ENCODE results near the gene ZNF407. TPM values are rescaled to one million over a fixed set of nuclear protein-coding genes. Genes with fewer than 3 reads are reported as not detected.

The ZNF407 gene
- total and polyA plus RNA-seq, 2 of the 13 experiments (the other 11 are each of a cell fraction or from before 2014, with no cell fraction given): 2.3 to 8.7 TPM

- Histone ChIP-seq H3K4me3 (replicated peaks in 1 of 3; ENCODE audit: insufficient read depth in 1 of 3, low read depth in 2 of 3, low read length in 3 of 3) (no peak overlapping the region), H3K4me2 (ENCODE audit: low read depth, low read length) (peak overlapping the region; percentile 31; the same call in 1 of the 2 replicates), H2AFZ (ENCODE audit: low read length) (no peak overlapping the region), H3K27me3 (ENCODE audit: control insufficient read depth in 1 of 2, insufficient read depth in 2 of 2, low read length in 2 of 2) (no peaks in the 10 kb centered on the region), H3K79me2 (ENCODE audit: insufficient read depth, low read length) (no peaks in the 10 kb centered on the region), H3K9me3 (ENCODE audit: low read length) (no peaks in the 10 kb centered on the region), H4K20me1 (ENCODE audit: insufficient read depth, low read length) (no peaks in the 10 kb centered on the region), H3K27ac (ENCODE audit: extremely low read length, insufficient read depth, low read length) (peak overlapping the region; percentile 59), H3K9ac (ENCODE audit: insufficient read depth, low read depth, low read length) (no peak overlapping the region), H3K36me3 (replicated peaks in 1 of 2; ENCODE audit: control insufficient read depth in 1 of 2, insufficient read depth in 2 of 2, low read length in 2 of 2) (no peaks in the 10 kb centered on the region), H3K4me1 (ENCODE audit: insufficient read depth, low read length) (peaks cover 45% of the 10 kb centered on the region)
- in situ Hi-C loops (cut with HindIII; ENCODE audit: extremely low pct_ligation_motif_present, low pct_unique_long_range_greater_than_20kb): no loop called here
- DNase-seq (ENCODE audit: low spot score) (peak; percentile 14), FAIRE-seq (no peak), ATAC-seq (peak; percentile 34)
- ChIA-PET POLR2A (no interaction called here), CTCF (ENCODE audit: low intra/inter-chr PET ratio, low total read pairs) (no interaction called here)
- BruUV-seq (replicated peaks): no TSS peak
- 53% methylated on average over 2 of the region's 2 CpGs for WGBS (ENCODE audit: low lambda C conversion rate)
- intact Hi-C loops (cut with micrococcal nuclease; ENCODE audit: unreplicated experiment): no loop called here
- no peak for TF ChIP-seq MXD4 (CRISPR knock-in tag; IDR thresholded peaks at IDR 0.05)
- TF ChIP-seq, protein P1, sequence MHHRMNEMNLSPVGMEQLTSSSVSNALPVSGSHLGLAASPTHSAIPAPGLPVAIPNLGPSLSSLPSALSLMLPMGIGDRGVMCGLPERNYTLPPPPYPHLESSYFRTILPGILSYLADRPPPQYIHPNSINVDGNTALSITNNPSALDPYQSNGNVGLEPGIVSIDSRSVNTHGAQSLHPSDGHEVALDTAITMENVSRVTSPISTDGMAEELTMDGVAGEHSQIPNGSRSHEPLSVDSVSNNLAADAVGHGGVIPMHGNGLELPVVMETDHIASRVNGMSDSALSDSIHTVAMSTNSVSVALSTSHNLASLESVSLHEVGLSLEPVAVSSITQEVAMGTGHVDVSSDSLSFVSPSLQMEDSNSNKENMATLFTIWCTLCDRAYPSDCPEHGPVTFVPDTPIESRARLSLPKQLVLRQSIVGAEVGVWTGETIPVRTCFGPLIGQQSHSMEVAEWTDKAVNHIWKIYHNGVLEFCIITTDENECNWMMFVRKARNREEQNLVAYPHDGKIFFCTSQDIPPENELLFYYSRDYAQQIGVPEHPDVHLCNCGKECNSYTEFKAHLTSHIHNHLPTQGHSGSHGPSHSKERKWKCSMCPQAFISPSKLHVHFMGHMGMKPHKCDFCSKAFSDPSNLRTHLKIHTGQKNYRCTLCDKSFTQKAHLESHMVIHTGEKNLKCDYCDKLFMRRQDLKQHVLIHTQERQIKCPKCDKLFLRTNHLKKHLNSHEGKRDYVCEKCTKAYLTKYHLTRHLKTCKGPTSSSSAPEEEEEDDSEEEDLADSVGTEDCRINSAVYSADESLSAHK (CRISPR knock-in tag; IDR thresholded peaks at IDR 0.05; ENCODE audit: borderline replicate concordance): no peak
- no peak for TF ChIP-seq GTF2F1 (IDR thresholded peaks at IDR 0.05; ENCODE audit: low read length)
- TF ChIP-seq GATAD2A (CRISPR knock-in tag; IDR thresholded peaks at IDR 0.05): no peak
- TF ChIP-seq SOX5 (CRISPR knock-in tag; IDR thresholded peaks at IDR 0.05; ENCODE audit: borderline replicate concordance): no peak
- TF ChIP-seq ZMYM3 (CRISPR knock-in tag; IDR thresholded peaks at IDR 0.05): peak; percentile 38; the same call in 1 of the 2 replicates
- TF ChIP-seq ZNF24 (IDR thresholded peaks at IDR 0.05): no peak
- peak; percentile 59 for TF ChIP-seq FOSL2 (CRISPR knock-in tag; IDR thresholded peaks at IDR 0.05)
- no peak for TF ChIP-seq CENPT (CRISPR knock-in tag; IDR thresholded peaks at IDR 0.05; ENCODE audit: low read depth)
- TF ChIP-seq ZNF136 (CRISPR knock-in tag; IDR thresholded peaks at IDR 0.05; ENCODE audit: low read depth): no peak
- TF ChIP-seq SALL1 (CRISPR knock-in tag; IDR thresholded peaks at IDR 0.05): peak; percentile 84
- TF ChIP-seq ZNF567 (CRISPR knock-in tag; IDR thresholded peaks at IDR 0.05; ENCODE audit: borderline replicate concordance): no peak
- TF ChIP-seq TCF12 (IDR thresholded peaks at IDR 0.05): no peak
- no peak for TF ChIP-seq TCF12 (CRISPR knock-in tag; IDR thresholded peaks at IDR 0.05)
- no peak for TF ChIP-seq ZNF296 (CRISPR knock-in tag; conservative IDR thresholded peaks at IDR 0.05)
- TF ChIP-seq PAXIP1 (CRISPR knock-in tag; conservative IDR thresholded peaks at IDR 0.05): peak; percentile 58
- peak; percentile 65 for TF ChIP-seq ARID5B (CRISPR knock-in tag; IDR thresholded peaks at IDR 0.05)
- TF ChIP-seq RXRB (CRISPR knock-in tag; IDR thresholded peaks at IDR 0.05; ENCODE audit: borderline replicate concordance): peak; percentile 63; the same call in 1 of the 2 replicates
Measured at GRCh38 chr18:74718312-74718711, 120.6 kb downstream of the ZNF407 start.
